Measurements from ENCODE around the gene LRP2BP. TPM values are rescaled to one million over a fixed set of nuclear protein-coding genes. Genes with fewer than 3 reads are reported as not detected.

The LRP2BP gene
- total and polyA plus RNA-seq, 2 of the 13 experiments (the other 11 are each of a cell fraction or from before 2014, with no cell fraction given) = 0.22 to 0.29 TPM

DNA sequence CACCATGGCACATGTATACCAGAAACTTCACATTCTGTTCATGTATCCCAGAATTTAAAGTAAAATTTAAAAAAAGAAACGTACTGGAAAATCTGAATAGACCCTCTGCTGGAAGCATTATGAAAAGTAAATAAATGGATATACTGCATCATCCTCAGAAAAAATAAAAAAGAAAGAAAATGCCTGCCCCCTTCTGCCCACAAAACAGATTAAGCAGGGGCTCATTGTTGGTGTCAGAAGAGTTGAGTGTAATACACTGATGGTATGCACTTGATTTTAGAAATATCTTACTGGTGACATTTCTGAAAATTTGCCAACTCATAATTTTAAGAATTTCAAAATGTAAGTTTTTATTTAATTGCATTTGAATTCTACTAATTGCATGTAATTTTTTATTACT lies 77.8 kb downstream of the LRP2BP start:
- BruUV-seq (replicated peaks) = no TSS peak
- no peaks in the 10 kb centered on the region for H3K9me3 ChIP-seq (ENCODE audit: low read length)
- ChIA-PET CTCF (ENCODE audit: low intra/inter-chr PET ratio, low total read pairs) (no interaction called here), POLR2A (no interaction called here)
- DNase-seq (ENCODE audit: low spot score) (no peak), FAIRE-seq (no peak), ATAC-seq (no peak)
- H3K36me3 ChIP-seq (replicated peaks in 1 of 2; ENCODE audit: control insufficient read depth in 1 of 2, insufficient read depth in 2 of 2, low read length in 2 of 2) = peaks cover 1 to 19% of the 10 kb centered on the region in 2 experiments
- peaks cover 9% of the 10 kb centered on the region for H3K4me1 ChIP-seq (ENCODE audit: insufficient read depth, low read length)
- intact Hi-C loops (cut with micrococcal nuclease; ENCODE audit: unreplicated experiment) (loop anchor here (2.0 kb wide), 1 partner anchor 15 kb away; no protein-coding TSS in a partner anchor), in situ Hi-C loops (cut with HindIII; ENCODE audit: extremely low pct_ligation_motif_present, low pct_unique_long_range_greater_than_20kb) (no loop called here)
- TF ChIP-seq ZNF678 (CRISPR knock-in tag; IDR thresholded peaks at IDR 0.05) (no peak), SCMH1 (CRISPR knock-in tag; IDR thresholded peaks at IDR 0.05; ENCODE audit: borderline replicate concordance) (no peak), KMT2B (CRISPR knock-in tag; IDR thresholded peaks at IDR 0.05) (no peak), SETDB1 (CRISPR knock-in tag; IDR thresholded peaks at IDR 0.05; ENCODE audit: borderline replicate concordance) (no peak), PPARG (CRISPR knock-in tag; conservative IDR thresholded peaks at IDR 0.05) (no peak)
- TF ChIP-seq, protein P1, sequence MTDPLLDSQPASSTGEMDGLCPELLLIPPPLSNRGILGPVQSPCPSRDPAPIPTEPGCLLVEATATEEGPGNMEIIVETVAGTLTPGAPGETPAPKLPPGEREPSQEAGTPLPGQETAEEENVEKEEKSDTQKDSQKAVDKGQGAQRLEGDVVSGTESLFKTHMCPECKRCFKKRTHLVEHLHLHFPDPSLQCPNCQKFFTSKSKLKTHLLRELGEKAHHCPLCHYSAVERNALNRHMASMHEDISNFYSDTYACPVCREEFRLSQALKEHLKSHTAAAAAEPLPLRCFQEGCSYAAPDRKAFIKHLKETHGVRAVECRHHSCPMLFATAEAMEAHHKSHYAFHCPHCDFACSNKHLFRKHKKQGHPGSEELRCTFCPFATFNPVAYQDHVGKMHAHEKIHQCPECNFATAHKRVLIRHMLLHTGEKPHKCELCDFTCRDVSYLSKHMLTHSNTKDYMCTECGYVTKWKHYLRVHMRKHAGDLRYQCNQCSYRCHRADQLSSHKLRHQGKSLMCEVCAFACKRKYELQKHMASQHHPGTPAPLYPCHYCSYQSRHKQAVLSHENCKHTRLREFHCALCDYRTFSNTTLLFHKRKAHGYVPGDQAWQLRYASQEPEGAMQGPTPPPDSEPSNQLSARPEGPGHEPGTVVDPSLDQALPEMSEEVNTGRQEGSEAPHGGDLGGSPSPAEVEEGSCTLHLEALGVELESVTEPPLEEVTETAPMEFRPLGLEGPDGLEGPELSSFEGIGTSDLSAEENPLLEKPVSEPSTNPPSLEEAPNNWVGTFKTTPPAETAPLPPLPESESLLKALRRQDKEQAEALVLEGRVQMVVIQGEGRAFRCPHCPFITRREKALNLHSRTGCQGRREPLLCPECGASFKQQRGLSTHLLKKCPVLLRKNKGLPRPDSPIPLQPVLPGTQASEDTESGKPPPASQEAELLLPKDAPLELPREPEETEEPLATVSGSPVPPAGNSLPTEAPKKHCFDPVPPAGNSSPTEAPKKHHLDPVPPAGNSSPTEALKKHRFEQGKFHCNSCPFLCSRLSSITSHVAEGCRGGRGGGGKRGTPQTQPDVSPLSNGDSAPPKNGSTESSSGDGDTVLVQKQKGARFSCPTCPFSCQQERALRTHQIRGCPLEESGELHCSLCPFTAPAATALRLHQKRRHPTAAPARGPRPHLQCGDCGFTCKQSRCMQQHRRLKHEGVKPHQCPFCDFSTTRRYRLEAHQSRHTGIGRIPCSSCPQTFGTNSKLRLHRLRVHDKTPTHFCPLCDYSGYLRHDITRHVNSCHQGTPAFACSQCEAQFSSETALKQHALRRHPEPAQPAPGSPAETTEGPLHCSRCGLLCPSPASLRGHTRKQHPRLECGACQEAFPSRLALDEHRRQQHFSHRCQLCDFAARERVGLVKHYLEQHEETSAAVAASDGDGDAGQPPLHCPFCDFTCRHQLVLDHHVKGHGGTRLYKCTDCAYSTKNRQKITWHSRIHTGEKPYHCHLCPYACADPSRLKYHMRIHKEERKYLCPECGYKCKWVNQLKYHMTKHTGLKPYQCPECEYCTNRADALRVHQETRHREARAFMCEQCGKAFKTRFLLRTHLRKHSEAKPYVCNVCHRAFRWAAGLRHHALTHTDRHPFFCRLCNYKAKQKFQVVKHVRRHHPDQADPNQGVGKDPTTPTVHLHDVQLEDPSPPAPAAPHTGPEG (CRISPR knock-in tag; IDR thresholded peaks at IDR 0.05) = no peak
- H3K79me2 ChIP-seq (ENCODE audit: insufficient read depth, low read length) = no peaks in the 10 kb centered on the region
- H3K4me2 ChIP-seq (ENCODE audit: low read depth, low read length) = no peak overlapping the region
- no peak overlapping the region for H3K4me3 ChIP-seq (replicated peaks in 1 of 3; ENCODE audit: insufficient read depth in 1 of 3, low read depth in 2 of 3, low read length in 3 of 3)
- 98% methylated on average over 1 of the region's 1 CpG for WGBS (ENCODE audit: low lambda C conversion rate)
- H2AFZ ChIP-seq (ENCODE audit: low read length) = no peak overlapping the region
- no peaks in the 10 kb centered on the region; a peak in 1 of 5 replicates for H3K27me3 ChIP-seq (ENCODE audit: control insufficient read depth in 1 of 2, insufficient read depth in 2 of 2, low read length in 2 of 2)
- no peak overlapping the region for H3K9ac ChIP-seq (ENCODE audit: insufficient read depth, low read depth, low read length)
- peak overlapping the region; percentile 70 for H3K27ac ChIP-seq (ENCODE audit: extremely low read length, insufficient read depth, low read length)
- H4K20me1 ChIP-seq (ENCODE audit: insufficient read depth, low read length) = no peaks in the 10 kb centered on the region

All from HepG2 (cell line).